HEK293T (cell line): Measurements from ENCODE around the gene CENPT.

Experiments
- BHLHE40 ChIP-seq: fragments of 450-650 bp; IDR thresholded peaks from 2 replicates; pipeline ENCODE4 v1.6.1; 2016; ENCODE audit warnings: mild to moderate bottlenecking, moderate library complexity, borderline replicate concordance
- CTBP1 ChIP-seq: fragments of 450-650 bp; IDR thresholded peaks from 2 replicates; pipeline ENCODE4 v1.6.1; 2016; ENCODE audit warnings: borderline replicate concordance
- ELF4 ChIP-seq: fragments of 450-650 bp; IDR thresholded peaks from 2 replicates; pipeline ENCODE4 v1.6.1; 2017; ENCODE audit warnings: antibody characterized with exemption
- FOXK2 ChIP-seq: fragments of 450-650 bp; IDR thresholded peaks from 2 replicates; pipeline ENCODE4 v1.6.1; 2016; ENCODE audit warnings: mild to moderate bottlenecking
- FOXM1 ChIP-seq: fragments of 450-650 bp; IDR thresholded peaks from 2 replicates; pipeline ENCODE4 v1.6.1; 2017; ENCODE audit warnings: mild to moderate bottlenecking, borderline replicate concordance
- HDGF ChIP-seq: fragments of 450-650 bp; IDR thresholded peaks from 2 replicates; pipeline ENCODE4 v1.6.1; 2017; ENCODE audit warnings: antibody characterized with exemption, borderline replicate concordance
- L3MBTL2 ChIP-seq: fragments of 450-650 bp; conservative IDR thresholded peaks from 2 replicates; pipeline ENCODE4 v1.6.1; 2016; ENCODE audit warnings: mild to moderate bottlenecking
- LEF1 ChIP-seq: fragments of 450-650 bp; IDR thresholded peaks from 2 replicates; pipeline ENCODE4 v1.6.1; 2017; ENCODE audit warnings: mild to moderate bottlenecking, borderline replicate concordance
- NFRKB ChIP-seq: fragments of 450-650 bp; IDR thresholded peaks from 2 replicates; pipeline ENCODE4 v1.6.1; 2016; ENCODE audit warnings: mild to moderate bottlenecking, moderate library complexity
- PKNOX1 ChIP-seq: fragments of 450-650 bp; IDR thresholded peaks from 2 replicates; pipeline ENCODE4 v1.6.1; 2016
- SP1 ChIP-seq: fragments of 450-650 bp; IDR thresholded peaks from 2 replicates; pipeline ENCODE4 v1.6.1; 2017
- SUZ12 ChIP-seq: fragments of 450-650 bp; IDR thresholded peaks from 2 replicates; pipeline ENCODE4 v1.6.1; 2016; ENCODE audit warnings: mild to moderate bottlenecking
- TARDBP ChIP-seq: fragments of 450-650 bp; IDR thresholded peaks from 2 replicates; pipeline ENCODE4 v1.6.1; 2016
- ZNF384 ChIP-seq: fragments of 450-650 bp; IDR thresholded peaks from 2 replicates; pipeline ENCODE4 v1.6.1; 2016

GRCh38 chr16:67814567-67814966 is 32.9 kb downstream of the CENPT start:
- TF ChIP-seq FOXM1 (no peak), SP1 (no peak), BHLHE40 (no peak), SUZ12 (no peak), CTBP1 (no peak), FOXK2 (no peak), TARDBP (no peak), ZNF384 (no peak), HDGF (no peak), LEF1 (no peak), L3MBTL2 (no peak), ELF4 (no peak), NFRKB (no peak), PKNOX1 (no peak)
